Mammary epithelial cell (primary cell): Measurements from ENCODE around the gene TGIF1.

Experiments used
- CTCF ChIP-seq, 2 donors: IDR thresholded peaks in 1 of 2; conservative IDR thresholded peaks in 1 of 2; 2 replicates each; pipeline ENCODE4 v1.5.1; 2011 to 2012; ENCODE audit warnings: inconsistent platforms in 2 of 2, low read length in 2 of 2, mild to moderate bottlenecking in 2 of 2, control low read depth in 1 of 2, low read depth in 1 of 2; ENCODE audit not compliant: insufficient read depth in 1 of 2; ENCODE audit errors: extremely low read depth in 1 of 2
- EZH2 ChIP-seq: IDR thresholded peaks from 2 replicates; pipeline ENCODE4 v1.6.1; 2012; ENCODE audit warnings: low read length, inconsistent platforms, borderline replicate concordance

- TF ChIP-seq CTCF (conservative IDR thresholded peaks at IDR 0.05 in 1 of 2, IDR thresholded peaks at IDR 0.05 in 1 of 2; ENCODE audit: extremely low read depth in 1 of 2, insufficient read depth in 1 of 2, low read depth in 1 of 2, low read length in 2 of 2) (no peak), EZH2 (no peak)
Observed at GRCh38 chr18:3401669-3402620, 48.0 kb upstream of the TGIF1 start.
